ENCODE data around the gene ARSD. TPM values are rescaled to one million over a fixed set of nuclear protein-coding genes. Genes with fewer than 3 reads are reported as not detected.

Gene ARSD
- polyA plus RNA-seq, 1 donor (not counting 4 experiments of a cell fraction or from before 2014, with no cell fraction given), result 7.9 TPM

DNA sequence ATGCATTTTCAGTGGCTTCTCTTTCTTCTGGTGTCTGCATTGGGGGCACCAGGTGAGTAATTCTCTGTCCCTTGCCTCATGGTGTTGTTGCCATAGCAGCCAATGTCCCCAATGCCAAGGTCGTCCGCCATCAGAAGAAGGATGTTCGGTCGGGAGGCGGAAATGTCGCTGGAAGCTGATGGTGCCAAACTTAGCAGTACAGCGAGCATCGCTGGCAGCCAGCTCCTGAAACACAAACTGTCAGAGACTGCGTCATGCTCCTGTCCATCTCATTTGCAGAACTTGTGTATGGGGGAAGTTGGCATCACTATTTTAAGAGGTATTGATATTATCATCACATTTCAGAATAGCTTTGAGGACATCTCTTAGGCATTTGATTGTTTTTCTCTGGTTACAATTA is 29.1 kb upstream of the ARSD start:
- H4K20me1 ChIP-seq (ENCODE audit: control insufficient read depth, extremely low read depth, insufficient read depth, low read length), result no peaks in the 10 kb centered on the region
- H3K4me3 ChIP-seq (ENCODE audit: control insufficient read depth in 2 of 3, extremely low read depth in 1 of 3, insufficient read depth in 2 of 3, low read depth in 1 of 3, low read length in 3 of 3), result no peak overlapping the region
- H3K27me3 ChIP-seq (ENCODE audit: control insufficient read depth, extremely low read depth, insufficient read depth, low read length), result no peaks in the 10 kb centered on the region
- no peaks in the 10 kb centered on the region for H3K4me1 ChIP-seq (ENCODE audit: control insufficient read depth, extremely low read depth, insufficient read depth, low read length)
- DNase-seq (ENCODE audit: low read depth, low spot score) (no peak), FAIRE-seq (no peak)
- H3K27ac ChIP-seq (ENCODE audit: control insufficient read depth, insufficient read depth, low read length), result no peak overlapping the region
- H2AFZ ChIP-seq (ENCODE audit: control insufficient read depth, low read length), result no peak overlapping the region
- H3K79me2 ChIP-seq (ENCODE audit: control insufficient read depth, insufficient read depth, low read length), result no peaks in the 10 kb centered on the region
- H3K9me1 ChIP-seq (ENCODE audit: control insufficient read depth, extremely low read depth, insufficient read depth, low read length), result no peaks in the 10 kb centered on the region
- dilution Hi-C loops (cut with MboI; ENCODE audit: extremely low pct_ligation_motif_present, low sequenced_read_pairs), result no loop called here
- no peaks in the 10 kb centered on the region for H3K9me3 ChIP-seq (ENCODE audit: control insufficient read depth, low read depth, low read length)
- TF ChIP-seq, protein P1, sequence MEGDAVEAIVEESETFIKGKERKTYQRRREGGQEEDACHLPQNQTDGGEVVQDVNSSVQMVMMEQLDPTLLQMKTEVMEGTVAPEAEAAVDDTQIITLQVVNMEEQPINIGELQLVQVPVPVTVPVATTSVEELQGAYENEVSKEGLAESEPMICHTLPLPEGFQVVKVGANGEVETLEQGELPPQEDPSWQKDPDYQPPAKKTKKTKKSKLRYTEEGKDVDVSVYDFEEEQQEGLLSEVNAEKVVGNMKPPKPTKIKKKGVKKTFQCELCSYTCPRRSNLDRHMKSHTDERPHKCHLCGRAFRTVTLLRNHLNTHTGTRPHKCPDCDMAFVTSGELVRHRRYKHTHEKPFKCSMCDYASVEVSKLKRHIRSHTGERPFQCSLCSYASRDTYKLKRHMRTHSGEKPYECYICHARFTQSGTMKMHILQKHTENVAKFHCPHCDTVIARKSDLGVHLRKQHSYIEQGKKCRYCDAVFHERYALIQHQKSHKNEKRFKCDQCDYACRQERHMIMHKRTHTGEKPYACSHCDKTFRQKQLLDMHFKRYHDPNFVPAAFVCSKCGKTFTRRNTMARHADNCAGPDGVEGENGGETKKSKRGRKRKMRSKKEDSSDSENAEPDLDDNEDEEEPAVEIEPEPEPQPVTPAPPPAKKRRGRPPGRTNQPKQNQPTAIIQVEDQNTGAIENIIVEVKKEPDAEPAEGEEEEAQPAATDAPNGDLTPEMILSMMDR (optimal IDR thresholded peaks at IDR 0.05 in 1 of 3, IDR thresholded peaks at IDR 0.05 in 1 of 3, conservative IDR thresholded peaks at IDR 0.05 in 1 of 3; ENCODE audit: extremely low read depth in 1 of 3, insufficient read depth in 2 of 3, low read length in 3 of 3), result no peak
- no peak for TF ChIP-seq EZH2 (IDR thresholded peaks at IDR 0.05; ENCODE audit: low read length)
- H3K36me3 ChIP-seq (ENCODE audit: control insufficient read depth in 2 of 2, extremely low read depth in 1 of 2, insufficient read depth in 2 of 2, low read length in 2 of 2), result no peaks in the 10 kb centered on the region
- H3K9ac ChIP-seq (ENCODE audit: control insufficient read depth, extremely low read depth, insufficient read depth, low read length), result no peak overlapping the region
- no peak overlapping the region for H3K4me2 ChIP-seq (ENCODE audit: control insufficient read depth, extremely low read depth, insufficient read depth, low read depth, low read length)

DNA sequence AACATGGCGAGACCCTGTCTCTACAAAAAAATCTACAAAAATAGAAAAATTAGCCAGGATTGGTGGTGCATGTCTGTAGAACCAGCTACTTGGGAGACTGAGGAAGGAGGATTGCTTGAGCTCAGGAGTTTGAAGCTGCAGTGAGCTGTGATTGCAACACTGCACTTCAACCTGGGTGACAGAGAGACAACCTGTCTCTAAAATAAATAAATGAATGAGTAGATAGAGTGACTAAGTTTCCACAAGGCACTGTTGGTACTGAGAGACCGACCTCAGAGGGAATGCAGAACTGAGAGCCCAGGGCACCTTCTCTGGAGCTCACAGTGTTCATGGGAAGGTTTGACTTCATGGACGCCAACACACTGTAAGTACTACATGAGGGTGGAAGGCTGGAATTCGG is 26.7 kb upstream of the ARSD start:
- Histone ChIP-seq H4K20me1 (ENCODE audit: control insufficient read depth, extremely low read depth, insufficient read depth, low read length) (no peaks in the 10 kb centered on the region), H3K4me2 (ENCODE audit: control insufficient read depth, extremely low read depth, insufficient read depth, low read depth, low read length) (no peak overlapping the region), H3K36me3 (ENCODE audit: control insufficient read depth in 2 of 2, extremely low read depth in 1 of 2, insufficient read depth in 2 of 2, low read length in 2 of 2) (no peaks in the 10 kb centered on the region), H3K4me1 (ENCODE audit: control insufficient read depth, extremely low read depth, insufficient read depth, low read length) (no peaks in the 10 kb centered on the region), H3K27ac (ENCODE audit: control insufficient read depth, insufficient read depth, low read length) (no peak overlapping the region), H3K9ac (ENCODE audit: control insufficient read depth, extremely low read depth, insufficient read depth, low read length) (no peak overlapping the region), H3K79me2 (ENCODE audit: control insufficient read depth, insufficient read depth, low read length) (no peaks in the 10 kb centered on the region), H3K27me3 (ENCODE audit: control insufficient read depth, extremely low read depth, insufficient read depth, low read length) (no peaks in the 10 kb centered on the region), H3K9me3 (ENCODE audit: control insufficient read depth, low read depth, low read length) (no peaks in the 10 kb centered on the region), H3K9me1 (ENCODE audit: control insufficient read depth, extremely low read depth, insufficient read depth, low read length) (no peaks in the 10 kb centered on the region), H3K4me3 (ENCODE audit: control insufficient read depth in 2 of 3, extremely low read depth in 1 of 3, insufficient read depth in 2 of 3, low read depth in 1 of 3, low read length in 3 of 3) (no peak overlapping the region), H2AFZ (ENCODE audit: control insufficient read depth, low read length) (no peak overlapping the region)
- DNase-seq (ENCODE audit: low read depth, low spot score) (no peak), FAIRE-seq (no peak)
- dilution Hi-C loops (cut with MboI; ENCODE audit: extremely low pct_ligation_motif_present, low sequenced_read_pairs), result no loop called here
- TF ChIP-seq, protein P1 (optimal IDR thresholded peaks at IDR 0.05 in 1 of 3, IDR thresholded peaks at IDR 0.05 in 1 of 3, conservative IDR thresholded peaks at IDR 0.05 in 1 of 3; ENCODE audit: extremely low read depth in 1 of 3, insufficient read depth in 2 of 3, low read length in 3 of 3), result no peak
- no peak for TF ChIP-seq EZH2 (IDR thresholded peaks at IDR 0.05; ENCODE audit: low read length)
